Lung (tissue), 12 donors: ENCODE data around the gene WNT5B. TPM values are rescaled to one million over a fixed set of nuclear protein-coding genes. Genes with fewer than 3 reads are reported as not detected.

Experiments
- ATAC-seq: fragments of 200-7000 bp; cut with Tn5 transposase; one replicate; pipeline ENCODE4 v1.9.1; 2020; ENCODE audit warnings: moderate number of reproducible peaks; ENCODE audit not compliant: insufficient read depth, low FRiP score
- DNase-seq, 3 donors: peaks; one replicate each; pipeline ENCODE4 v3.0.0-alpha.2; 2013 to 2017
- H3K27ac ChIP-seq, 2 donors: one replicate each; pipeline ENCODE4 v1.5.1; 2013; ENCODE audit warnings: mild to moderate bottlenecking in 2 of 2, moderate library complexity in 2 of 2, control low read depth in 1 of 2, inconsistent platforms in 1 of 2, low read depth in 1 of 2, low read length in 1 of 2
- H3K27me3 ChIP-seq, 3 donors: one replicate each; pipeline ENCODE4 v1.5.1; 2013; ENCODE audit warnings: low read length in 2 of 3; ENCODE audit not compliant: control insufficient read depth in 3 of 3, insufficient read depth in 3 of 3
- H3K36me3 ChIP-seq, 4 donors: one replicate each; pipeline ENCODE4 v1.5.1; 2013; ENCODE audit warnings: low read length in 4 of 4, mild to moderate bottlenecking in 1 of 4, moderate library complexity in 1 of 4; ENCODE audit not compliant: control insufficient read depth in 4 of 4, insufficient read depth in 4 of 4
- H3K4me1 ChIP-seq, 5 donors: one replicate each; pipeline ENCODE4 v1.5.1; 2013; ENCODE audit warnings: low read length in 5 of 5, mild to moderate bottlenecking in 2 of 5, moderate library complexity in 1 of 5; ENCODE audit not compliant: control insufficient read depth in 5 of 5, insufficient read depth in 5 of 5
- H3K4me3 ChIP-seq: one replicate; pipeline ENCODE4 v1.5.1; 2013; ENCODE audit warnings: mild to moderate bottlenecking, control low read depth, moderate library complexity
- H3K9ac ChIP-seq, 2 donors: one replicate each; pipeline ENCODE4 v1.5.1; 2013; ENCODE audit warnings: low read length in 2 of 2, control low read depth in 1 of 2; ENCODE audit not compliant: insufficient read depth in 1 of 2
- H3K9me3 ChIP-seq, 4 donors: one replicate each; pipeline ENCODE4 v1.5.1; 2013; ENCODE audit warnings: low read length in 3 of 4, mild to moderate bottlenecking in 1 of 4, moderate library complexity in 1 of 4; ENCODE audit not compliant: control insufficient read depth in 4 of 4, insufficient read depth in 3 of 4
- CTCF ChIP-seq: IDR thresholded peaks from 2 replicates; pipeline ENCODE4 v1.5.1; 2012; ENCODE audit warnings: mild to moderate bottlenecking; ENCODE audit errors: control extremely low read depth, extremely low read depth
- WGBS, 2 donors: extraction: QIAGEN DNeasy Blood & Tissue Kit; methylation state at CpG; one replicate each; pipeline ENCODE4 v1.1.7; 2013; 5-methylcytosine and 5-hydroxymethylcytosine counted together
- polyA plus RNA-seq, 2 donors: library from polyadenylated mRNA; stranded (reverse); fragments of 200-250 nt; gene quantifications; one replicate each; pipeline ENCODE4 v1.2.1, GENCODE V29; 2013
- total RNA-seq, 2 donors: library from RNA; depleted of rRNA in 1 of 2; stranded (reverse); fragments of >200 nt in 1 of 2; gene quantifications; one replicate each; pipeline ENCODE4 v1.2.1, GENCODE V29; 2014 to 2021
- donor health status: control.
- donor health status: control.
- donor health status: Bipolar disorder and iron deficiency.
- donor health status: healthy.
- donor health status: DM: yes; HTN: yes; CAD: no.

Gene WNT5B
- total and polyA plus RNA-seq, 4 donors: 2.8 to 12.6 (median 5.7) TPM

GRCh38 chr12:1643043-1643442 is 14.0 kb downstream of the WNT5B start:
- ATAC-seq (no peak), DNase-seq (no peak)
- TF ChIP-seq CTCF: no peak
- Histone ChIP-seq H3K27me3 (no peaks in the 10 kb centered on the region), H3K27ac (no peak overlapping the region), H3K9ac (no peak overlapping the region), H3K9me3 (peaks cover 0 to 2% (median 0%) of the 10 kb centered on the region in 4 donors), H3K4me1 (peaks cover 0 to 17% (median 7%) of the 10 kb centered on the region in 5 donors), H3K4me3 (no peak overlapping the region), H3K36me3 (peaks cover 0 to 8% (median 2%) of the 10 kb centered on the region in 4 donors)
- WGBS, 2 donors: 94 to 97% methylated on average over 9 of the region's 9 CpGs

GRCh38 chr12:1643905-1644533 is 15.0 kb downstream of the WNT5B start:
- Histone ChIP-seq H3K9me3 (no peaks in the 10 kb centered on the region), H3K9ac (no peak overlapping the region), H3K4me1 (peaks cover 0 to 17% (median 7%) of the 10 kb centered on the region in 5 donors), H3K27ac (no peak overlapping the region), H3K36me3 (peaks cover 0 to 12% (median 2%) of the 10 kb centered on the region in 4 donors), H3K4me3 (no peak overlapping the region), H3K27me3 (no peaks in the 10 kb centered on the region)
- 60 to 63% methylated on average over 7 of the region's 7 CpGs for WGBS, 2 donors
- DNase-seq: peak in 2 of 3 donors; percentile 35
- TF ChIP-seq CTCF: no peak
- no peak for ATAC-seq

- H3K27me3 ChIP-seq: no peaks in the 10 kb centered on the region
- H3K9me3 ChIP-seq: no peaks in the 10 kb centered on the region
- H3K9ac ChIP-seq: peak overlapping the region in 1 of 2 donors; percentile 67
- H3K27ac ChIP-seq: peak overlapping the region in 1 of 2 donors; percentile 66
- H3K4me1 ChIP-seq: peaks cover 0 to 21% (median 7%) of the 10 kb centered on the region in 5 donors
- 55 to 67% methylated on average over 15 of the region's 15 CpGs for WGBS, 2 donors
- no peak overlapping the region for H3K4me3 ChIP-seq
- DNase-seq (peak; percentile 95 to 98 (median 97)), ATAC-seq (peak; percentile 47)
- no peak for TF ChIP-seq CTCF
- H3K36me3 ChIP-seq: peaks cover 0 to 12% (median 2%) of the 10 kb centered on the region in 4 donors
These were observed 15.8 kb downstream of the WNT5B start for GRCh38 chr12:1644534-1645438.
